HepG2 (cell line): Measurements from ENCODE around the gene SSBP4. TPM values are rescaled to one million over a fixed set of nuclear protein-coding genes. Genes with fewer than 3 reads are reported as not detected.

ENCODE experiments used
- CEBPZ ChIP-seq: IDR thresholded peaks from 2 replicates; pipeline ENCODE4 v1.6.1; 2012; ENCODE audit warnings: low read length, improper control_type of control experiment
- IKZF5 ChIP-seq: IDR thresholded peaks from 2 replicates; pipeline ENCODE4 v1.6.1; 2018; ENCODE audit warnings: missing genetic modification reagents, mild to moderate bottlenecking, missing compliant biosample characterization
- MIER2 ChIP-seq: IDR thresholded peaks from 2 replicates; pipeline ENCODE4 v1.6.1; 2016; ENCODE audit warnings: missing biosample characterization, missing genetic modification reagents
- NR1H2 ChIP-seq: sonication (generic); formaldehyde crosslinking; IDR thresholded peaks from 2 replicates; pipeline ENCODE4 v1.8.1; 2022; ENCODE audit warnings: low read depth, missing genetic modification reagents, borderline replicate concordance
- RARA ChIP-seq: IDR thresholded peaks from 2 replicates; pipeline ENCODE4 v1.6.1; 2016; ENCODE audit warnings: missing genetic modification reagents, missing compliant biosample characterization
- ZBTB37 ChIP-seq: sonication (generic); formaldehyde crosslinking; IDR thresholded peaks from 2 replicates; pipeline ENCODE4 v1.4.0; 2020; ENCODE audit warnings: mild to moderate bottlenecking, missing genetic modification reagents
- ZFP36L1 ChIP-seq: sonication (generic); formaldehyde crosslinking; IDR thresholded peaks from 2 replicates; pipeline ENCODE4 v1.8.0; 2022; ENCODE audit warnings: mild to moderate bottlenecking, missing genetic modification reagents, moderate library complexity
- ZFP37 ChIP-seq: sonication (generic); formaldehyde crosslinking; IDR thresholded peaks from 2 replicates; pipeline ENCODE4 v1.4.0; 2020; ENCODE audit warnings: missing genetic modification reagents, borderline replicate concordance
- ZNF12 ChIP-seq: sonication (generic); formaldehyde crosslinking; IDR thresholded peaks from 2 replicates; pipeline ENCODE4 v1.5.0; 2020; ENCODE audit warnings: missing genetic modification reagents
- ZNF407 ChIP-seq: sonication (generic); formaldehyde crosslinking; IDR thresholded peaks from one replicate; pipeline ENCODE4 v1.5.1; 2020; ENCODE audit warnings: mild to moderate bottlenecking, missing genetic modification reagents; ENCODE audit errors: not compliant biosample characterization
- ZNF414 ChIP-seq: sonication (generic); formaldehyde crosslinking; IDR thresholded peaks from 2 replicates; pipeline ENCODE4 v1.5.0; 2020; ENCODE audit warnings: missing genetic modification reagents
- polyA plus RNA-seq, 8 experiments: library from polyadenylated mRNA; depleted of rRNA in 3 of 8; stranded (reverse) in 7 of 8; unstranded in 1 of 8; fragments of >200 nt; fragmentation: Illumina TruSeq in 4 of 8; extraction: Trizol in 4 of 8; gene quantifications; 2 replicates each; pipeline versions ENCODE4 v1.2.1 to v1.2.3, GENCODE V29; 2011 to 2016; ENCODE audit warnings: low read depth in 4 of 8, missing spikeins in 1 of 8, mixed read lengths in 1 of 8; ENCODE audit not compliant: insufficient read depth in 1 of 8
- total RNA-seq, 5 experiments: library from RNA; depleted of rRNA; stranded (reverse); fragments of >200 nt; fragmentation: Illumina TruSeq; extraction: Trizol; gene quantifications; 2 replicates each; pipeline ENCODE4 v1.2.3, GENCODE V29; 2016; ENCODE audit warnings: low read depth in 1 of 5

Gene SSBP4
- total and polyA plus RNA-seq, 2 of the 13 experiments (the other 11 are each of a cell fraction or from before 2014, with no cell fraction given): 20.8 to 39.5 TPM

- TF ChIP-seq ZNF407 (CRISPR knock-in tag) (peak; percentile 87), IKZF5 (peak; percentile 76), ZFP36L1 (CRISPR knock-in tag) (no peak; the same call in none of the 2 replicates), MIER2 (CRISPR knock-in tag) (no peak), RARA (no peak; the same call in 1 of the 2 replicates), NR1H2 (CRISPR knock-in tag) (no peak), ZBTB37 (CRISPR knock-in tag) (no peak), ZNF414 (CRISPR knock-in tag) (peak; percentile 54; the same call in 1 of the 2 replicates), ZNF12 (CRISPR knock-in tag) (peak; percentile 70; the same call in 1 of the 2 replicates), ZFP37 (CRISPR knock-in tag) (peak; percentile 86), CEBPZ (no peak)
Measured at GRCh38 chr19:18388100-18388959, 30.9 kb upstream of the SSBP4 start (continued).
